NT2/D1 (cell line): ENCODE data around the gene CRADD.

ENCODE experiments used
- SUZ12 ChIP-seq: IDR thresholded peaks from 2 replicates; pipeline ENCODE4 v1.6.1; 2011; ENCODE audit not compliant: insufficient read length, insufficient read depth; ENCODE audit errors: extremely low read depth
- YY1 ChIP-seq: IDR thresholded peaks from 2 replicates; pipeline ENCODE4 v1.6.1; 2011; ENCODE audit not compliant: insufficient read length, insufficient read depth

- TF ChIP-seq YY1 (no peak), SUZ12 (no peak)
Observed at GRCh38 chr12:93682846-93683261, 5.7 kb downstream of the CRADD start.
